ENCODE results near the gene ARFGAP2. TPM values are rescaled to one million over a fixed set of nuclear protein-coding genes. Genes with fewer than 3 reads are reported as not detected.
A peak's percentile ranks its signal among the peaks of the same experiment; 100 is the strongest.
"Not testable (repeated sequence)": the region's sequence is repeated elsewhere in the genome, so short reads cannot be mapped to it uniquely, and the experiment has no call there.

The ARFGAP2 gene
- total RNA-seq, 2 experiments from 2014 or later = 108 to 113 TPM

DNA sequence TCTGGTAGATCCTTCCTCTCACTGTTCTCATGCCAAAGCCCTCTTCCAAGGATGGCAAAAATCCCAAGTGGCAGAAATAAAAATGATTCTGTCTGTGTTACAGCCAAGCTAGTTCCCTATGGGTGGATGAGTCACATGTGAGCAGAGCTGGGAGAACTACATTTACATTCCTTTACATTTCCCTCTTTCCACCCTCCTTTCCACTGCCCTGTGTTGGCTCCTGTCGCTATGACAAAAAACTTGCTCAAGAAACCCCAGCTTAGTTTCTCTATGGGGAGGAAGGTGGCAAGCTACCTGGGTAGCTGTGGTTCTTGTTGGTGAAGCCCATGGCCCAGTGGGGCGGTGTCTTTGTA lies 27.9 kb upstream of the ARFGAP2 start:
- Mint-ChIP-seq H3K9me3 (no peaks in the 10 kb centered on the region), H3K4me3 (no peak overlapping the region), H3K4me1 (peaks cover 1% of the 10 kb centered on the region), H3K27ac (no peak overlapping the region), H3K27me3 (peaks cover 17% of the 10 kb centered on the region), H3K36me3 (no peaks in the 10 kb centered on the region)
- POLR2A ChIA-PET = interaction anchor here (0.9 kb wide), 1 partner anchor 10 kb away, joined by 3 read pairs; the partner anchor contains the start of gene DDB2
- DNase-seq = no peak
- no peak for ATAC-seq (ENCODE audit: low read depth)

GRCh38 chr11:47202576-47202975 lies 25.9 kb upstream of the ARFGAP2 start:
- H3K9me3 Mint-ChIP-seq = no peaks in the 10 kb centered on the region
- H3K27ac Mint-ChIP-seq = no peak overlapping the region
- no peak for DNase-seq
- no peak overlapping the region for H3K4me3 Mint-ChIP-seq
- POLR2A ChIA-PET = interaction anchor here (0.6 to 1.0 kb wide), 2 partner anchors 11 to 233 kb away, joined by 4 to 5 read pairs; no protein-coding TSS in a partner anchor
- no peak for ATAC-seq (ENCODE audit: low read depth)
- no peaks in the 10 kb centered on the region for H3K36me3 Mint-ChIP-seq
- peaks cover 16% of the 10 kb centered on the region for H3K27me3 Mint-ChIP-seq
- H3K4me1 Mint-ChIP-seq = no peaks in the 10 kb centered on the region

DNA sequence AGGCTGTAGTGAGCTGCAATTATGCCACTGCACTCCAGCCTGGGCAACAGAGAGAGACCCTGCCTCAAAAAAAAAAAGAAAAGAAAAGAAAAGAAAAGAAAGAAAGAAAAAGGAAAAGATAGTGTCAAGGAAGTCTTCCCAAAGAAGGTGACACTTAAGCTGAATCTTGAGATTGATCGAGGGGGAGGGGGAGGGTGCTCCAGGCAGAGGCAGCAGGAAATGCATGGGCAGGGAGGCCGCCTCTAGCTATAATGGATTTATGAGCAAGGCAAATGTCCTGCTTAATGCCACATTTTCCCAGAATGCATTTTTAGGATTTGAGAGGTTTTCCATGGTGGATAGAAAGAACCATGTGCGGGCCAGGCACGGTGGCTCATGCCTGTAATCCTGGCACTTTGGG lies 24.3 kb upstream of the ARFGAP2 start:
- ATAC-seq (ENCODE audit: low read depth) = no peak
- H3K27ac Mint-ChIP-seq = no peak overlapping the region
- no peak for DNase-seq
- H3K27me3 Mint-ChIP-seq = peaks cover 18% of the 10 kb centered on the region
- no peaks in the 10 kb centered on the region for H3K9me3 Mint-ChIP-seq
- no peak overlapping the region for H3K4me3 Mint-ChIP-seq
- H3K36me3 Mint-ChIP-seq = no peaks in the 10 kb centered on the region
- POLR2A ChIA-PET = interaction anchor here (0.7 kb wide), 1 partner anchor 14 kb away, joined by 4 read pairs; the partner anchor contains the start of gene DDB2
- no peaks in the 10 kb centered on the region for H3K4me1 Mint-ChIP-seq

DNA sequence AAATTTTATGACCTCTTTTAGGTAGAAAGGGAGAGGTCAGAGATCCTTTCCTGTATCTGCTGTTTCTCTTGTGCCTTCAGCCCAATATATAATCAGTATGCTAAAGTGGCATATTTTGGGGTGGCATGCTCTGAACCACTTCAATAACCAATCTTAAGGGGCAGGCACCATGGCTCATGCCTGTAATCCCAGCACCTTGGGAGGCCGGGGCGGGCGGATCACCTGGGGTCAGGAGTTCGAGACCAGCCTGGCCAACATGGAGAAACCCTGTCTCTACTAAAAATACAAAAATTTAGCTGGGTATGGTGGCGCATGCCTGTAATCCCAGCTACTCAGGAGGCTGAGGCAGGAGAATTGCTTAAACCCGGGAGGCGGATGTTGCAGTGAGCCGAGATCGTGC lies 21.5 kb upstream of the ARFGAP2 start:
- peaks cover 22% of the 10 kb centered on the region for H3K27me3 Mint-ChIP-seq
- H3K27ac Mint-ChIP-seq; H3K4me1 Mint-ChIP-seq; DNase-seq; H3K9me3 Mint-ChIP-seq; H3K36me3 Mint-ChIP-seq; ATAC-seq (ENCODE audit: low read depth); H3K4me3 Mint-ChIP-seq; POLR2A ChIA-PET: not testable (repeated sequence)

- H3K27ac Mint-ChIP-seq = no peak overlapping the region
- H3K27me3 Mint-ChIP-seq = peaks cover 45% of the 10 kb centered on the region
- no peaks in the 10 kb centered on the region for H3K36me3 Mint-ChIP-seq
- POLR2A ChIA-PET = interaction anchor here (1.6 kb wide), 1 partner anchor 23 kb away, joined by 6 read pairs; the partner anchor contains the start of gene DDB2
- no peaks in the 10 kb centered on the region for H3K9me3 Mint-ChIP-seq
- no peak overlapping the region for H3K4me3 Mint-ChIP-seq
- DNase-seq (no peak), ATAC-seq (ENCODE audit: low read depth) (no peak)
- H3K4me1 Mint-ChIP-seq = peaks cover 4% of the 10 kb centered on the region
Measured at GRCh38 chr11:47192111-47192510, 15.4 kb upstream of the ARFGAP2 start.

GRCh38 chr11:47191137-47191536 lies 14.5 kb upstream of the ARFGAP2 start:
- not testable (repeated sequence) for H3K27ac Mint-ChIP-seq; H3K4me3 Mint-ChIP-seq; DNase-seq; H3K4me1 Mint-ChIP-seq; H3K36me3 Mint-ChIP-seq; ATAC-seq (ENCODE audit: low read depth); H3K9me3 Mint-ChIP-seq
- POLR2A ChIA-PET = interaction anchor here (1.6 kb wide), 1 partner anchor 24 kb away, joined by 6 read pairs; the partner anchor contains the start of gene DDB2
- H3K27me3 Mint-ChIP-seq = peaks cover 47% of the 10 kb centered on the region

DNA sequence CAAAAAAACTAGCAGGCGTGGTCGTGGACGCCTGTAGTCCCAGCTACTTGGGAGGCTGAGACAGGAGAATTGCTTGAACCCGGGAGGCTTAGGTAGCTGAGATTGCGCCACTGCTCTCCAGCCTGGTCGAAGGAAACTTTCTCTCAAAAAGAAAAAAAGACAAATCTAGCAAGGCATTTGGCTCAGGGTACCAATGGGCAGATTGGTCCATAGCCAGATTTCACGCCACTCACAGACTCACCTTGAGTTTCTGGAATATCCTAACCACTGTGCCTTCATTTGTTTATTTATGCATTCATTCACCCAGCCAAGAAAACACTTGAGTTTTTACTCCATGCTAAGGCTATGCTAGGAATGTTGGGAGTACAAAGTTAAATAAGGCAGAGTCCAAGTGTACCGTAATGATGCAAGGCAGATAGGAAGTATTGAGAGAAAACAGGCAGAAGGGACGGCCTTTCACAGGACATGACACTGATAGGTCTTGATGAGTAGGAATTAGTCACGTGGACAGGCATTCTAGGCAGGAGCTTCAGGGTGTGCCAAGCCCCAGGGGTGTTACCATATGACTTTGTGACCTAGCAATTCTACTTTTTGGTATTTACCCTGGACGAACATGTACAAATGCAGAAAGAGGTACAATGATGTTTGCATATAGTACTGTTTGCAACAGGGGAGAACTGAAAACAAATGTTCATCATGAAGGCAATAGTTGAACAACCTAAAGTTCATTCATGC lies 12.6 kb upstream of the ARFGAP2 start:
- Mint-ChIP-seq H3K36me3 (no peaks in the 10 kb centered on the region), H3K27me3 (peaks cover 55% of the 10 kb centered on the region), H3K27ac (no peak overlapping the region), H3K9me3 (no peaks in the 10 kb centered on the region), H3K4me3 (no peak overlapping the region), H3K4me1 (peaks cover 10% of the 10 kb centered on the region)
- no peak for ATAC-seq (ENCODE audit: low read depth)
- POLR2A ChIA-PET = interaction anchor here (0.8 to 2.1 kb wide), 2 partner anchors 25 to 76 kb away, joined by 5 to 8 read pairs; partner anchors contain the start of gene DDB2
- no peak for DNase-seq

GRCh38 chr11:47188259-47188658 lies 11.6 kb upstream of the ARFGAP2 start:
- no peak for DNase-seq
- POLR2A ChIA-PET = interaction anchor here (2.1 kb wide), 1 partner anchor 26 kb away, joined by 8 read pairs; the partner anchor contains the start of gene DDB2
- Mint-ChIP-seq H3K27ac (no peak overlapping the region), H3K27me3 (peaks cover 58% of the 10 kb centered on the region), H3K4me3 (no peak overlapping the region), H3K4me1 (peaks cover 10% of the 10 kb centered on the region), H3K9me3 (no peaks in the 10 kb centered on the region), H3K36me3 (no peaks in the 10 kb centered on the region)
- ATAC-seq (ENCODE audit: low read depth) = no peak

DNA sequence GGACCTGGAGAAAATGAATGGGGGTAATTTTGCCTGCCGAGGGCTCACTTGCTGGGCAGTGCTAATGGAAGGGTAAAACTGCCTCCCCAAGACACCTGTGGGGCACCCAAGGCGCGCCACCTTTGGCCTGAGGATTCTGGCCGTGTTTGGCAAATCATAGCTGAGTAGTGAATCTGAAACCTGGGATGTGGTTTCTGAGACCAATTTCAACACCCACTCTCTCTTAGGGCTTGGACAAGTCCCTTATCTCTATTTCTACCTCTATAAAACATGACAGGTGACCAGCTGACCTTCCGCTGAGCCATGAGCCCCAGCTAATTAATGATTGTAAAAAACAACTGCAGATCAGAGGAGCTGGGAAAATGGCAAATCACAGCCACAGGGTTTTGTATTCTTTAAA lies 11.0 kb upstream of the ARFGAP2 start:
- Mint-ChIP-seq H3K27ac (no peak overlapping the region), H3K27me3 (peaks cover 56% of the 10 kb centered on the region), H3K4me1 (peaks cover 10% of the 10 kb centered on the region), H3K4me3 (no peak overlapping the region), H3K36me3 (no peaks in the 10 kb centered on the region), H3K9me3 (no peaks in the 10 kb centered on the region)
- ATAC-seq (ENCODE audit: low read depth) (no peak), DNase-seq (no peak)
- POLR2A ChIA-PET = interaction anchor here (0.5 to 2.1 kb wide), 6 partner anchors 11 to 571 kb away, joined by 3 to 19 read pairs (median 5); partner anchors contain the start of genes ACP2, ARFGAP2 and DDB2

- Mint-ChIP-seq H3K4me3 (peak overlapping the region; percentile 77), H3K9me3 (no peaks in the 10 kb centered on the region), H3K27me3 (peaks cover 56% of the 10 kb centered on the region), H3K36me3 (no peaks in the 10 kb centered on the region), H3K27ac (no peak overlapping the region), H3K4me1 (peaks cover 10% of the 10 kb centered on the region)
- DNase-seq = peak; percentile 42
- ATAC-seq (ENCODE audit: low read depth) = peak; percentile 52
- POLR2A ChIA-PET = interaction anchor here (0.5 to 1.8 kb wide), 9 partner anchors 8 to 572 kb away, joined by 3 to 19 read pairs (median 3); partner anchors contain the start of genes ACP2, ARFGAP2 and DDB2
Measured at GRCh38 chr11:47186700-47187695, 10.3 kb upstream of the ARFGAP2 start.

GRCh38 chr11:47186076-47186699 lies 9.5 kb upstream of the ARFGAP2 start, which contains the start of gene PACSIN3:
PACSIN3 (minus strand) TSS chr11:47186434; CDS start chr11:47182727, 3,707 bp downstream.
- ATAC-seq (ENCODE audit: low read depth) (peak; percentile 57), DNase-seq (peak; percentile 61)
- H3K4me3 Mint-ChIP-seq = peak within 1 kb of the TSS; percentile 77
- peaks cover 10% of the 10 kb centered on the region for H3K4me1 Mint-ChIP-seq
- H3K9me3 Mint-ChIP-seq = no peaks in the 10 kb centered on the region
- H3K27me3 Mint-ChIP-seq = peaks cover 54% of the 10 kb centered on the region
- no peaks in the 10 kb centered on the region for H3K36me3 Mint-ChIP-seq
- H3K27ac Mint-ChIP-seq = no peak within 1 kb of the TSS
- POLR2A ChIA-PET = interaction anchor here (1.0 to 2.2 kb wide), 5 partner anchors 8 to 63 kb away, joined by 3 to 19 read pairs (median 5); partner anchors contain the start of genes ACP2, ARFGAP2 and DDB2

- Mint-ChIP-seq H3K9me3 (no peaks in the 10 kb centered on the region), H3K27me3 (peaks cover 51% of the 10 kb centered on the region), H3K27ac (no peak overlapping the region), H3K4me1 (peaks cover 10% of the 10 kb centered on the region), H3K36me3 (no peaks in the 10 kb centered on the region), H3K4me3 (peak overlapping the region; percentile 42)
- no peak for ATAC-seq (ENCODE audit: low read depth)
- DNase-seq = no peak
- POLR2A ChIA-PET = interaction anchor here (1.1 to 2.2 kb wide), 2 partner anchors 29 to 62 kb away, joined by 3 to 12 read pairs; partner anchors contain the start of gene DDB2
Measured at GRCh38 chr11:47185305-47186075, 8.8 kb upstream of the ARFGAP2 start.
